T-helper 2 cell treated with Interferon-gamma antibody and Interleukin-4, amounts not matched to agents 100 ng/mL and 5 ng/mL, for 36 hours (primary cell): ENCODE results near the gene PHLDB1. TPM values are rescaled to one million over a fixed set of nuclear protein-coding genes. Genes with fewer than 3 reads are reported as not detected.

ENCODE experiments used
- total RNA-seq: library from RNA; stranded (reverse); gene quantifications from 2 replicates; pipeline ENCODE4 v1.2.3, GENCODE V29; 2022

PHLDB1 gene
- total RNA-seq, 1 donor from 2014 or later, result 0.34 TPM

Other genes starting within 250 kb of the PHLDB1 start
- gene UBE4A, start 248.0 kb upstream of the PHLDB1 start, total RNA-seq, result 44.1 and 44.9 TPM in 2 replicates
- gene ATP5MG, start 206.0 kb upstream of the PHLDB1 start, total RNA-seq, result 284 and 288 TPM in 2 replicates
- gene KMT2A, start 171.1 kb upstream of the PHLDB1 start, total RNA-seq, result 94.1 and 94.9 TPM in 2 replicates
- 0.66 and 0.75 TPM in 2 replicates for gene TTC36, start 80.1 kb upstream of the PHLDB1 start, total RNA-seq
- 5.5 and 7.9 TPM in 2 replicates for gene TMEM25, start 76.4 kb upstream of the PHLDB1 start, total RNA-seq
- gene IFT46, start 41.7 kb upstream of the PHLDB1 start, total RNA-seq, result 9.1 and 9.7 TPM in 2 replicates
- gene ARCN1, start 35.2 kb upstream of the PHLDB1 start, total RNA-seq, result 105 and 110 TPM in 2 replicates
- not detected in 2 replicates for gene TREH, start 72.0 kb downstream of the PHLDB1 start, total RNA-seq
- gene DDX6, start 183.5 kb downstream of the PHLDB1 start, total RNA-seq, result 135 and 142 TPM in 2 replicates